ENCODE measurements around the gene POPDC2.

DNA sequence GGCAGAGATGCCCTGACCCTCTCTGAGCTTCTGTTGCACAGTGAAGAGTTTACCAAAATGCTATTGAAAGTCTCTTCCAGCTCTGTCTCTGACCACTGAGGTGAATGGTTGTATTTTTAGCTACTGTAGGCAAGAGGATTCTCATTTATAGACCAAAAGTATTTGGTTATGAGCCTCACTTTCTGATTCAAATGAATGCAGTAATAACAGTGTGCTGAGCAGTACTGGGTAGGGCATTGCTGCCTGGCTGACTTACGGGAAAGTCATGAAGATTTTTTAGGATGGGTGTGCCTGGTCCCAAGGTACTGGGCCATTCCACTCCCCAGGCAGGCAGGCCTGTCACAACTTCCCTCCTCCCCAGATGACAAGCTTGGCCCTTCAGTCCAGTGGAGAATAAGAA is 47.2 kb downstream of the POPDC2 start:
- TF ChIP-seq, protein P1, sequence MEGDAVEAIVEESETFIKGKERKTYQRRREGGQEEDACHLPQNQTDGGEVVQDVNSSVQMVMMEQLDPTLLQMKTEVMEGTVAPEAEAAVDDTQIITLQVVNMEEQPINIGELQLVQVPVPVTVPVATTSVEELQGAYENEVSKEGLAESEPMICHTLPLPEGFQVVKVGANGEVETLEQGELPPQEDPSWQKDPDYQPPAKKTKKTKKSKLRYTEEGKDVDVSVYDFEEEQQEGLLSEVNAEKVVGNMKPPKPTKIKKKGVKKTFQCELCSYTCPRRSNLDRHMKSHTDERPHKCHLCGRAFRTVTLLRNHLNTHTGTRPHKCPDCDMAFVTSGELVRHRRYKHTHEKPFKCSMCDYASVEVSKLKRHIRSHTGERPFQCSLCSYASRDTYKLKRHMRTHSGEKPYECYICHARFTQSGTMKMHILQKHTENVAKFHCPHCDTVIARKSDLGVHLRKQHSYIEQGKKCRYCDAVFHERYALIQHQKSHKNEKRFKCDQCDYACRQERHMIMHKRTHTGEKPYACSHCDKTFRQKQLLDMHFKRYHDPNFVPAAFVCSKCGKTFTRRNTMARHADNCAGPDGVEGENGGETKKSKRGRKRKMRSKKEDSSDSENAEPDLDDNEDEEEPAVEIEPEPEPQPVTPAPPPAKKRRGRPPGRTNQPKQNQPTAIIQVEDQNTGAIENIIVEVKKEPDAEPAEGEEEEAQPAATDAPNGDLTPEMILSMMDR (IDR thresholded peaks at IDR 0.05 in 8 of 11, conservative IDR thresholded peaks at IDR 0.05 in 3 of 11), result no peak
- no peak for TF ChIP-seq POLR2A (IDR thresholded peaks at IDR 0.05)

All from spleen (tissue), 7 donors.